ENCODE data around the gene RBMS3. TPM values are rescaled to one million over a fixed set of nuclear protein-coding genes. Genes with fewer than 3 reads are reported as not detected.

RBMS3 gene
- total RNA-seq, 1 experiment from 2014 or later, result 1.3 TPM

DNA sequence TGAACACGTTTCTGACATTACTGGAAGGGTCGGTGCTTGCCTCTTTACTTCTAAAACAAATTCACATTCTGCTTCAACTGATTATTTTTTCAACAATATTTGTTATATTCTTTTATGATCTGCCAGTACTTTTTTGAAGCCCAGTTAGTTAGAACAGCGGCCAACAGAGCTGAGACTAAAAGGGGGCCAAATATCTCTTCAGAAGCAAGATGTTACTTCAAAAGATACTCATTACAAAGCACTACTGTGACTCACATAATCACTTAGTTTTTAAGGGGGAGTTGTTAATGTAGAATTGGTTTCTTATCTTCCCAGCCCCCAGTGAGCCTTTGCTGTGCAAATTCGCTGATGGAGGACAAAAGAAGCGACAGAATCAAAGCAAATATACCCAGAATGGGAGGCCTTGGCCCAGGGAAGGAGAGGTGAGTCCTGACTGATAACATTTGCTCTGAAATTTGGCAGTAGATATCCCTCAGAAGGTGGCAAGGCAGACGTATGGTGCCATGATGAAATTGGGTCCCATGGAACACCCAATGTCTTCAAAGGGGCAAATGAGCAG is 587.8 kb downstream of the RBMS3 start:
- CTCF ChIA-PET, result no interaction called here
- Mint-ChIP-seq H3K4me1 (ENCODE audit: low read depth, unreplicated experiment) (no peaks in the 10 kb centered on the region), H3K9me3 (ENCODE audit: low read depth, unreplicated experiment) (peaks cover 2% of the 10 kb centered on the region), H3K27ac (ENCODE audit: unreplicated experiment) (no peak overlapping the region), H3K4me3 (ENCODE audit: low read depth, unreplicated experiment) (no peak overlapping the region), H3K36me3 (ENCODE audit: insufficient read depth, unreplicated experiment) (no peaks in the 10 kb centered on the region), H3K27me3 (ENCODE audit: unreplicated experiment) (no peaks in the 10 kb centered on the region)
- no TSS peak for BruUV-seq (replicated peaks)
- TF ChIP-seq CTCF (IDR thresholded peaks at IDR 0.05; ENCODE audit: unreplicated experiment), result no peak
- DNase-seq, result no peak
- intact Hi-C loops (cut with micrococcal nuclease; ENCODE audit: unreplicated experiment), result no loop called here

- Mint-ChIP-seq H3K9me3 (ENCODE audit: low read depth, unreplicated experiment) (peaks cover 2% of the 10 kb centered on the region), H3K4me1 (ENCODE audit: low read depth, unreplicated experiment) (no peaks in the 10 kb centered on the region), H3K27ac (ENCODE audit: unreplicated experiment) (no peak overlapping the region), H3K36me3 (ENCODE audit: insufficient read depth, unreplicated experiment) (no peaks in the 10 kb centered on the region), H3K4me3 (ENCODE audit: low read depth, unreplicated experiment) (no peak overlapping the region), H3K27me3 (ENCODE audit: unreplicated experiment) (no peaks in the 10 kb centered on the region)
- no peak for TF ChIP-seq CTCF (IDR thresholded peaks at IDR 0.05; ENCODE audit: unreplicated experiment)
- no TSS peak for BruUV-seq (replicated peaks)
- CTCF ChIA-PET, result no interaction called here
- no peak for DNase-seq
- intact Hi-C loops (cut with micrococcal nuclease; ENCODE audit: unreplicated experiment), result no loop called here
Observed at GRCh38 chr3:29870136-29870535, 589.3 kb downstream of the RBMS3 start.

GRCh38 chr3:29871087-29871486 is 590.2 kb downstream of the RBMS3 start:
- no peak overlapping the region for H3K4me3 Mint-ChIP-seq (ENCODE audit: low read depth, unreplicated experiment)
- H3K27ac Mint-ChIP-seq (ENCODE audit: unreplicated experiment), result no peak overlapping the region
- no TSS peak for BruUV-seq (replicated peaks)
- H3K4me1 Mint-ChIP-seq (ENCODE audit: low read depth, unreplicated experiment), result no peaks in the 10 kb centered on the region
- no peaks in the 10 kb centered on the region for H3K27me3 Mint-ChIP-seq (ENCODE audit: unreplicated experiment)
- intact Hi-C loops (cut with micrococcal nuclease; ENCODE audit: unreplicated experiment), result no loop called here
- TF ChIP-seq CTCF (IDR thresholded peaks at IDR 0.05; ENCODE audit: unreplicated experiment), result no peak
- H3K36me3 Mint-ChIP-seq (ENCODE audit: insufficient read depth, unreplicated experiment), result no peaks in the 10 kb centered on the region
- CTCF ChIA-PET, result no interaction called here
- no peak for DNase-seq
- peaks cover 2% of the 10 kb centered on the region for H3K9me3 Mint-ChIP-seq (ENCODE audit: low read depth, unreplicated experiment)

DNA sequence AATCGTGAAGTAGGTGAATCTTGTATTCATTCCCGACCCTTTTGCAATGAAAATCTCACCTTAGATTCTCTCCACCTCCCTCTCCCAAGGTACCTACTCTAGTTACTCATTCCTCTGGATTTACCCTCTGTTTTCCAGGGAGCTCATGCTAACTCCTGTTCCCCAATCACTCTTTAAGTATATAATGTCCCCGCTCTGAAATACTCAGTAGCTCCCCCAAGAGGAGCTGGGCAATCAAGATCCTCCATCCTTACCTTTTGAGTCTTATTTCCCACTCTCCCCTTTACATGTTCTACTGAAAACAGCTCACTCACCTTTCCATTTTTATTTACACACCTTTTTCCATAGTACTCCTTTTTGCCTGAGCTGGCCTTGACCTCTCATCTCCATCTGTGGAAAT is 599.9 kb downstream of the RBMS3 start:
- CTCF ChIA-PET, result interaction anchor here (0.6 kb wide), 1 partner anchor 56 kb away, joined by 3 read pairs; no protein-coding TSS in a partner anchor
- H3K4me3 Mint-ChIP-seq (ENCODE audit: low read depth, unreplicated experiment), result no peak overlapping the region
- no TSS peak for BruUV-seq (replicated peaks)
- H3K27me3 Mint-ChIP-seq (ENCODE audit: unreplicated experiment), result no peaks in the 10 kb centered on the region
- H3K9me3 Mint-ChIP-seq (ENCODE audit: low read depth, unreplicated experiment), result no peaks in the 10 kb centered on the region
- no peaks in the 10 kb centered on the region for H3K4me1 Mint-ChIP-seq (ENCODE audit: low read depth, unreplicated experiment)
- no peak for DNase-seq
- TF ChIP-seq CTCF (IDR thresholded peaks at IDR 0.05; ENCODE audit: unreplicated experiment), result no peak
- intact Hi-C loops (cut with micrococcal nuclease; ENCODE audit: unreplicated experiment), result no loop called here
- H3K36me3 Mint-ChIP-seq (ENCODE audit: insufficient read depth, unreplicated experiment), result no peaks in the 10 kb centered on the region
- no peak overlapping the region for H3K27ac Mint-ChIP-seq (ENCODE audit: unreplicated experiment)
